Stimulated activated CD8-positive, alpha-beta memory T cell treated with anti-CD3 and anti-CD28 coated beads, Interleukin-7, amount 100 ng/mL, for 4 hours (primary cell): Measurements from ENCODE around the gene COPB2.

Source experiments
- DNase-seq, 2 donors: peaks; one replicate each; pipeline ENCODE4 v3.0.0-alpha.2; 2020; ENCODE audit warnings: low read depth in 2 of 2

COPB2 gene

GRCh38 chr3:139307601-139308555, 81.6 kb downstream of the COPB2 start:
- DNase-seq = no peak
